ENCODE measurements around the gene ARHGAP20. TPM values are rescaled to one million over a fixed set of nuclear protein-coding genes. Genes with fewer than 3 reads are reported as not detected.

ARHGAP20 gene
- polyA plus RNA-seq, 3 donors: 1.2 to 8.8 (median 6.2) TPM

DNA sequence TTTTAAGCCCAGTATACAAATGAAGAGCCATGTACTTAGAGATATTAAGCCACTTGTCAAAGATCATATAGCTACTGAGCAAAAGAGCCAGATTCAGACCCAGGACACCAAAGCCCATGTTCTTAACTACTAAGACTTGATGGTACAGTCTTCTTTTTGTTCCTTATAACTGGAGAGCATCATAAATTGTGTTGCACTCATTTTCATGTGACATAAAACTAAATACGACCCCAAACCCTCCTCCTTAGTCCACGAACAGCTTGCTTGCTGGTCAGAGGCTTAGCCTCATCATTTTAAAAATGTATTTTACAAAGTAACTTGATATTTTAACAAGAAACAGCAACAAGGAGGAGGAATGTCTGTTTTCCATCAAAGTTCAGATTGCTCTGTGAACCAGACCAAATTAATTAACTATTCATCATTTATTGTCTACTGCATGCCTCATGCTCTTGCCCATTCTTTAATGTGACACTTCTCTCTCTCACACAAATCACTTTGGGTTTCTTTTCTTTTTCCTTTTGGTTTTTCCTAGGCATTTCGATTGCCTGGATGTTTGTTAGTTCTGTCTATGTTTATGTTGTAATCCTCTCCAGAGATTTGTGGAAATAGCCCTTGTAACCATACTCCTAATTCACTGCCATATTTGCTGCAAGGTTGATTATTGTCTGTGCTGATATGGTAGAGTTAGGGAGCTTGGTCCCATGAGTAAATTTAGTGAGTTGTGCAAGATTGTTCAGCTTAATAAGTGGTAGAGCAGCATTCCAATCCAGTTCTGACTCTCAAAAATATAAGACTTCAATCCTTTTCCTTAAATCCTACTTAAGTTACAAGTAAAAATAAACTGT lies 8.4 kb upstream of the ARHGAP20 start:
- WGBS, 3 donors: 33 to 51% (median 48%) methylated on average over 3 of the region's 3 CpGs
- H3K27ac ChIP-seq (ENCODE audit: low read depth, low read length): no peak overlapping the region

GRCh38 chr11:110716361-110716760 lies 4.1 kb upstream of the ARHGAP20 start:
- WGBS, 3 donors: 97 to 98% (median 97%) methylated on average over 2 of the region's 2 CpGs
- H3K27ac ChIP-seq (ENCODE audit: low read depth, low read length): no peak overlapping the region

GRCh38 chr11:110715541-110715940 lies 3.3 kb upstream of the ARHGAP20 start:
- 45 to 53% (median 46%) methylated on average over 1 of the region's 1 CpG for WGBS, 3 donors
- no peak overlapping the region for H3K27ac ChIP-seq (ENCODE audit: low read depth, low read length)

GRCh38 chr11:110713449-110713776 lies 1.2 kb upstream of the ARHGAP20 start:
- 16 to 35% (median 20%) methylated on average over 9 of the region's 9 CpGs for WGBS, 3 donors
- H3K27ac ChIP-seq (ENCODE audit: low read depth, low read length): no peak overlapping the region

DNA sequence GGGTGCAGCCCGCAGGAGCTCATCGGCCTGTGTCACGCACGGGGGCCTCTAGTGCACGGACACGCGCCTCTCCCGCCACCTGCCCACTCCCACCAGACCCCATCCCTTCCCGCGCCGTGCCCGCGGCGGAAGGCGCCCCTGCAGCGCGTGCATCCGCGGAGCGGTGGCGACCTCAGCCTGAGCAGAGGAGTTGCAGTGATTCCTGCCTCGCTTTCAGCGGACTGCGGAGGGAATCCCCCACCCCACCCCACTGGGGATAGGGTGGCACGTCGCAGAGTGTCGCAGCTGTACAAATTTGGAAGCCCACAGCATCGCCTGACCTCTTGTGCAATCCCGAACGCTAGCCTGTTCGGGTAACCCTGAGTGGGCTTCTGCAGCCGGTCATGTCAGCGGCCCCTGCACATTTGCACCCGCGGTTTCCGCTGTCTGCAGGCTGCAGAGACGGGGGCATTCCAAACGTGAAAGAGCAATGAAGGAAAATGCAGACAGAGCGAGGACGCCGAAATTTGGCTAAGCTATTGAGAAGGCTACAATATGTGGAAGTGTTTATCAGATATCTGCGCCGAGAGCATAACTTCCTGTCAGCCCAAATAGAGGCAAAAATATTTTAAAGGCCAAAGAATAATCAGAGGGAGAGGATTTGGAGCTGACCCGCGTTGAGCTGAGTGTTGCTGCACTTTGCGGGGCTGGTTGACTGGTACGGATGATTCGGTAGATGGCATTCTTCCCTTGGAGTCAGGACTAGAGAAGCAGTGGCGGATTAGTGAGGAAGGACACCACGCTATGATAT lies 617 bp upstream of the ARHGAP20 start:
- WGBS, 3 donors: 0 to 1% (median 0%) methylated on average over 50 of the region's 50 CpGs
- H3K27ac ChIP-seq (ENCODE audit: low read depth, low read length): no peak overlapping the region

DNA sequence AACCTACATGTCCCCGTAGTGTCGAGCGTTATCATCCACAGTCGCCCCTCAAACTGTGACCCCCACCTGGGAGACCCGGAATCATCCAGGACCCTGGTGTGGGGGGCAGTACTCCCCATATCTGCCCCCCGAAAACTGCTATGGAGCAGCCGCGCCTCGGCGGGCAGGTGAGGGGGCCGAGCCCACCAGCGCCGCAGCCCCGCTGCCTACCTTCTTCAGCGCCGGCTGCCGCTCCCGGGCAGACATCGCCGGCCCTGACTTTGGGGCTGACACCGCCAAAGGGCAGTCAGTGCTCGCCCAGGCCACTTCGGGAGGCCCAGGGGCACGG lies 825 bp downstream of the ARHGAP20 start:
- WGBS, 3 donors: 1% methylated on average over 23 to 24 of the region's 24 CpGs
- no peak overlapping the region for H3K27ac ChIP-seq (ENCODE audit: low read depth, low read length)

GRCh38 chr11:110710628-110711381 lies 1.4 kb downstream of the ARHGAP20 start:
- 2 to 6% (median 6%) methylated on average over 33 of the region's 33 CpGs for WGBS, 3 donors

DNA sequence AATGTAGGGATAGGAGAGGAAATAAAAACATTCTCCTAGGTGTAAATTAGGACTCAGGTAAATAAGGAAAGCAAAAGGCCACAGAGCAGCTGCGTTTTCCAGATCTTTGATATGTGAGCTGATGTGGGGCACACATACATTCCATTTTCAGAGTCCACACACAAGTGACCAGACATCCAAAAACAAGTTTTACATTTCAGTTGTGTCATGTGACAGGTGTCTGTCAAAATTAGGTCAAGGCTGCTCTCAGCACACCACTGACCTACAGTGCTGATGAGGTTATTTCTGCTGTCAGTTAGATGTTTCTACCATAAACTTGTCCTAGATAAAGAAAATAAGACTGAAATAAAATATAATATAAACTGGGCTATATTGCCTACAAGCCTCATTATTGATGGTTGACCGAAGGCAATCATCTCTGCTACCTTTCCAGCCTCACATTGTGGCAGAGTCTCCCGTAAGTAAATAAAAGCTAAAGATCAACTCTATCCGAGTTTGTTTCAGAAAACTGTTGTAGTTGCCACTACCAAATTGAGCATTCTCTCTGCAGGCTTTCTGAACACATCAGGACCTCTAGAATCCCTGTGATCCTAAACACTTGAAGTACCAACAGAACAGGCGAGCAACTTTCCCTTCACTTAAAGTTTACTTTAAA lies 7.9 kb downstream of the ARHGAP20 start:
- 69 to 91% (median 87%) methylated on average over 5 of the region's 5 CpGs for WGBS, 3 donors
- H3K27ac ChIP-seq (ENCODE audit: low read depth, low read length): no peak overlapping the region

More at GRCh38 chr11:110710628-110711381, 1.4 kb downstream of the ARHGAP20 start:
- H3K27ac ChIP-seq (ENCODE audit: low read depth, low read length): no peak overlapping the region

GRCh38 chr11:110691926-110692325 lies 20.3 kb downstream of the ARHGAP20 start:
- no peak overlapping the region for H3K27ac ChIP-seq (ENCODE audit: low read depth, low read length)
- WGBS, 3 donors: 80 to 86% (median 85%) methylated on average over 4 of the region's 4 CpGs

- WGBS, 3 donors: 85 to 96% (median 92%) methylated on average over 4 of the region's 4 CpGs
- H3K27ac ChIP-seq (ENCODE audit: low read depth, low read length): no peak overlapping the region
These were observed 22.9 kb downstream of the ARHGAP20 start for GRCh38 chr11:110689306-110689705.

GRCh38 chr11:110679323-110679975 lies 32.8 kb downstream of the ARHGAP20 start:
- 63 to 78% (median 71%) methylated on average over 2 of the region's 2 CpGs for WGBS, 3 donors
- no peak overlapping the region for H3K27ac ChIP-seq (ENCODE audit: low read depth, low read length)

- 75 to 95% (median 91%) methylated on average over 2 of the region's 2 CpGs for WGBS, 3 donors
- H3K27ac ChIP-seq (ENCODE audit: low read depth, low read length): no peak overlapping the region
These were observed 36.7 kb downstream of the ARHGAP20 start for GRCh38 chr11:110675548-110675947.

DNA sequence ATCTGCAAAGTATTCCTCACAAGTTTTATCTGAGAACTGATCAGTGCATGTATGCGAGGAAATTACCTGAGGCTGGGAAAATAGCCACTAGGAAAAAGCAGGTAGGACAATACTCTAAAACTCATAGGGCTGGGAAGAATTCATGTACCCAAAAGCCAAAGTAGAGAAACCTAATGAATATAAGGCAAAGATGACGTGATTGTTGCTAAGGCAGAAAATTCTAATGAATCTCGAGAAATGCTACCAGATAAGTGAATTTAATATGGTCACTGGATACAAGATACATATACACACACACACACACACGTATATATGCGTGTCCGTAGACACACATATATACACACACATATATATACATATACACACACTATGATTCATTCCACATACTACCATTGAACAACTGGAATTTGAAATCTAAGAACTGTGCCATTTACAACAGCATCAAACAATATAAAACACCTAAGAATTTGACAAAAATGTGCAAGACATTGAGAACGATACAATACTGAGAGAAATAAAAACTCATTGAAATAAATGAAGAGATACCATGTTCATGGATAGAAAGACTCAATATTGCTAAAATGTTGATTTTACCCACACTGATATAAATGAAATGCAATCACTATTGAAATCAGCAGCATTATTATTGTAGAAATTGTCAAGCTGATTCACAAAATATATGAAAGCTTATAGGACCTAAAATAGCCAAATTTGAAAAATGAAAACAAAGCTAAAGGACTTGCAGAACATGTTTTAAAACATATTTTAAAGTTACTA lies 46.4 kb downstream of the ARHGAP20 start:
- WGBS, 3 donors: 80 to 93% (median 93%) methylated on average over 7 of the region's 7 CpGs

DNA sequence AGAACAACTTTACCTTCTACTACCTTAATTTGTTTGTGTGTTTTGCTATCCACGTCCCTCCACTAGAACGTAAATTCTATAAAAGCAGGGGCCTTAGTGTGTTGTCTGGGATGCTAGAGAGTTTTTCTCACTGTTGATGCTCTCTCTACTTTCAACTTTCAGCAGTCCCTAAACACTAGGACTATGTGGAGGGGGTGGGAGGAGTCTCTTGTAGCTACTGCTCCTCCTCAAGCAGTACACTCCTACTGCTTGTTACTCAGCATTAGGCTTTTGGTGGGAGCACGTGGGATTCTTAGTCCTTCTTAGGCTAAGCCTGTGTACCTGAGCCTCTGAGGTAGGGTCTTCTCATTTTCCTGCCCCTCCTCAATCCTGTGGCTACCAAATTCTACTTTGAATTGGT lies 56.3 kb downstream of the ARHGAP20 start:
- WGBS, 3 donors: 69 to 86% (median 86%) methylated on average over 3 of the region's 3 CpGs

More for the DNA sequence above, 46.4 kb downstream of the ARHGAP20 start:
- no peak overlapping the region for H3K27ac ChIP-seq (ENCODE audit: low read depth, low read length)

GRCh38 chr11:110654456-110654855 lies 57.8 kb downstream of the ARHGAP20 start:
- no peak overlapping the region for H3K27ac ChIP-seq (ENCODE audit: low read depth, low read length)
- WGBS, 3 donors: 77 to 81% (median 78%) methylated on average over 3 of the region's 3 CpGs

More for the DNA sequence above, 56.3 kb downstream of the ARHGAP20 start:
- no peak overlapping the region for H3K27ac ChIP-seq (ENCODE audit: low read depth, low read length)

GRCh38 chr11:110645253-110645652 lies 67.0 kb downstream of the ARHGAP20 start:
- H3K27ac ChIP-seq (ENCODE audit: low read depth, low read length): no peak overlapping the region
- 92 to 98% (median 95%) methylated on average over 2 of the region's 2 CpGs for WGBS, 3 donors

GRCh38 chr11:110634370-110634769 lies 77.9 kb downstream of the ARHGAP20 start:
- no peak overlapping the region for H3K27ac ChIP-seq (ENCODE audit: low read depth, low read length)

Data from adipose tissue (tissue), 3 donors.